ACC112 (cell line): Measurements from ENCODE around the gene ATP2A1.
"Not testable (repeated sequence)": the region's sequence is repeated elsewhere in the genome, so short reads cannot be mapped to it uniquely, and the experiment has no call there.

Experiments
- H2AFZ ChIP-seq: fragments of 200-600 bp; sonication (generic); one replicate; pipeline ENCODE4 v1.6.0; 2017; ENCODE audit warnings: antibody characterized with exemption, low read length; ENCODE audit not compliant: unreplicated experiment
- H3K27ac ChIP-seq: fragments of 200-600 bp; sonication (generic); 2 replicates; pipeline ENCODE4 v1.5.1; 2014; ENCODE audit warnings: low read depth, mild to moderate bottlenecking, antibody characterized with exemption, low read length, moderate library complexity
- H3K27me3 ChIP-seq: fragments of 200-600 bp; sonication (generic); 2 replicates; pipeline ENCODE4 v1.6.1; 2014; ENCODE audit warnings: mild to moderate bottlenecking, antibody characterized with exemption, low read length, moderate library complexity, mixed read lengths; ENCODE audit not compliant: insufficient read depth
- H3K36me3 ChIP-seq: fragments of 200-600 bp; sonication (generic); 2 replicates; pipeline ENCODE4 v1.6.1; 2016; ENCODE audit warnings: mild to moderate bottlenecking, antibody characterized with exemption, low read length, moderate library complexity, mixed read lengths; ENCODE audit not compliant: insufficient read depth
- H3K4me1 ChIP-seq: fragments of 200-600 bp; sonication (generic); one replicate; pipeline ENCODE4 v1.6.1; 2016; ENCODE audit warnings: low read length, mixed read lengths; ENCODE audit not compliant: insufficient read depth, unreplicated experiment, control insufficient read depth
- H3K4me3 ChIP-seq: fragments of 200-600 bp; sonication (generic); 2 replicates; pipeline ENCODE4 v1.5.1; 2014; ENCODE audit warnings: mild to moderate bottlenecking, low read depth, low read length
- H3K79me2 ChIP-seq: fragments of 200-600 bp; sonication (generic); one replicate; pipeline ENCODE4 v1.6.0; 2016; ENCODE audit warnings: low read length; ENCODE audit not compliant: control insufficient read depth, unreplicated experiment, insufficient read depth

The ATP2A1 gene

DNA sequence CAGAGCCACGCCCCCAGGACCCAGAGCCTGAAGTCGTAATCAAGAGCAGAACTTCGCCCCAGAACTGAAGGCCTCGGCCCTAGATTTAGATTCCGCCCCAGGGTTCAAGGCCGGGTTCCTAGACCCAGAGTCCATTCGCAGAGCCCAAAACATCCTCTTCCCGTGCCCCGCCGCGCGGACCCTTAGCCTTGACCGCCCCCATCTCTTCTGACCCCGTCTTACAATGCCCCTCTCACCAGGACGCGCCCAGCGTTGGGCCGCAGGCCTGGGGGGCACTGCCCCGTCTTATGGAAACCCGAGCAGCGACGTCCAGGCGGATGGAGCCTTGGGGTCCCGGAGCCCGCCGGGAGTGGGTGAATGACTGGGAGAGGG is 58.5 kb downstream of the ATP2A1 start:
- no peak overlapping the region for H2AFZ ChIP-seq
- no peaks in the 10 kb centered on the region for H3K27me3 ChIP-seq
- H3K4me1 ChIP-seq, result peaks cover 4% of the 10 kb centered on the region
- no peak overlapping the region for H3K27ac ChIP-seq
- H3K79me2 ChIP-seq, result no peaks in the 10 kb centered on the region
- no peaks in the 10 kb centered on the region for H3K36me3 ChIP-seq
- H3K4me3 ChIP-seq, result no peak overlapping the region

DNA sequence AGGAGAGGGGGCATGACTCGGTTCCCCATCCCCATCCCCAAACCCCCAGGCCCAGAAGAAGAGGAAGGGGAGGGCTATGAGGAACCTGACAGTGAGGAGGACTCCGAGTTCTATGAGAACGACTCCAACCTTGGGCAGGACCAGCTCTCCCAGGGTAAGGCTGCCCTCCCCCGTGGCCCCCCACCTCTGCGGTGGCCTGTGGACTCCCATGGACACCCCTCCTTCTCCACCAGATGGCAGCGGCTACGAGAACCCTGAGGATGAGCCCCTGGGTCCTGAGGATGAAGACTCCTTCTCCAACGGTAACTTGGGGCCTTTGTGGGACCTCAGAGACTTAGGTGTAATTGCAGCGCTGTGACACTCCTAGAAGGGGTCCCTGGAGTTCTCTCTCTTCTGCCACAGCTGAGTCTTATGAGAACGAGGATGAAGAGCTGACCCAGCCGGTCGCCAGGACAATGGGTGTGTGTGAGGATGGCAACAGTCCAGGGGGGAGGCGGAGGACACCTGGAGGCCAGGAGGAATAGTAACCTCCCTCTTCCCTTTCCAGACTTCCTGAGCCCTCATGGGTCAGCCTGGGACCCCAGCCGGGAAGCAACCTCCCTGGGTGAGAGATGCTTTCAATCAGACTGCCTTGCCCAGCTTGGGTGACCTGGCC is 59.1 kb downstream of the ATP2A1 start:
- Histone ChIP-seq H3K36me3 (no peaks in the 10 kb centered on the region), H3K27me3 (no peaks in the 10 kb centered on the region), H3K27ac (no peak overlapping the region), H3K79me2 (no peaks in the 10 kb centered on the region), H2AFZ (no peak overlapping the region), H3K4me1 (peaks cover 4% of the 10 kb centered on the region), H3K4me3 (no peak overlapping the region)

GRCh38 chr16:28938721-28939120 is 60.4 kb downstream of the ATP2A1 start:
- Histone ChIP-seq H3K4me1 (peaks cover 4% of the 10 kb centered on the region), H3K79me2 (no peaks in the 10 kb centered on the region), H3K27ac (no peak overlapping the region), H3K27me3 (no peaks in the 10 kb centered on the region), H2AFZ (no peak overlapping the region), H3K36me3 (no peaks in the 10 kb centered on the region), H3K4me3 (no peak overlapping the region)

DNA sequence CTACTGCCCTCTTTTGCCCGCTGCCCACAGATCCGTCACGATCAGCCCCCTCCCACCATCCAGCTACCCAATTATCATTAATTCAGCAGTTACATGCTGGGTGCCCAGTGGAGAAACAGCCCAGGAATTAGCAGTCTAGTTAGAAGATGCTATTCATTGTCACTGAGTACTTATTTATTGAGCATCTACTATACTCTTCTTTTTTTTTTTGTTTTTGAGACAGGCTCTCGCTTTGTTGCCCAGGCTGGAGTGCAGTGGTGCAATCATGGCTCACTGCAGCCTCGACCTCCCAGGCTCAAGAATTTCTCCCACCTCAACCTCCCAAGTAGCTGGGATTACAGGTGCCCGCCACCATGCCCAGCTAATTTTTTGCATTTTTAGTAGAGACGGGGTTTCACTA is 61.5 kb downstream of the ATP2A1 start:
- not testable (repeated sequence) for H3K36me3 ChIP-seq, H3K79me2 ChIP-seq, H3K4me1 ChIP-seq, H3K4me3 ChIP-seq, H3K27me3 ChIP-seq, H3K27ac ChIP-seq, H2AFZ ChIP-seq

- no peaks in the 10 kb centered on the region for H3K36me3 ChIP-seq
- H2AFZ ChIP-seq, result no peak overlapping the region
Observed at GRCh38 chr16:28943281-28943680, 65.0 kb downstream of the ATP2A1 start.

GRCh38 chr16:28946681-28947080 is 68.4 kb downstream of the ATP2A1 start:
- H3K27ac ChIP-seq, result no peak overlapping the region
- no peaks in the 10 kb centered on the region for H3K36me3 ChIP-seq
- peaks cover 10% of the 10 kb centered on the region for H3K4me1 ChIP-seq
- no peak overlapping the region for H3K4me3 ChIP-seq
- H3K27me3 ChIP-seq, result no peaks in the 10 kb centered on the region
- peaks cover 8% of the 10 kb centered on the region for H3K79me2 ChIP-seq
- no peak overlapping the region for H2AFZ ChIP-seq

More at GRCh38 chr16:28943281-28943680, 65.0 kb downstream of the ATP2A1 start:
- Histone ChIP-seq H3K27ac (no peak overlapping the region), H3K27me3 (no peaks in the 10 kb centered on the region), H3K4me1 (peaks cover 10% of the 10 kb centered on the region), H3K4me3 (no peak overlapping the region), H3K79me2 (no peaks in the 10 kb centered on the region)

DNA sequence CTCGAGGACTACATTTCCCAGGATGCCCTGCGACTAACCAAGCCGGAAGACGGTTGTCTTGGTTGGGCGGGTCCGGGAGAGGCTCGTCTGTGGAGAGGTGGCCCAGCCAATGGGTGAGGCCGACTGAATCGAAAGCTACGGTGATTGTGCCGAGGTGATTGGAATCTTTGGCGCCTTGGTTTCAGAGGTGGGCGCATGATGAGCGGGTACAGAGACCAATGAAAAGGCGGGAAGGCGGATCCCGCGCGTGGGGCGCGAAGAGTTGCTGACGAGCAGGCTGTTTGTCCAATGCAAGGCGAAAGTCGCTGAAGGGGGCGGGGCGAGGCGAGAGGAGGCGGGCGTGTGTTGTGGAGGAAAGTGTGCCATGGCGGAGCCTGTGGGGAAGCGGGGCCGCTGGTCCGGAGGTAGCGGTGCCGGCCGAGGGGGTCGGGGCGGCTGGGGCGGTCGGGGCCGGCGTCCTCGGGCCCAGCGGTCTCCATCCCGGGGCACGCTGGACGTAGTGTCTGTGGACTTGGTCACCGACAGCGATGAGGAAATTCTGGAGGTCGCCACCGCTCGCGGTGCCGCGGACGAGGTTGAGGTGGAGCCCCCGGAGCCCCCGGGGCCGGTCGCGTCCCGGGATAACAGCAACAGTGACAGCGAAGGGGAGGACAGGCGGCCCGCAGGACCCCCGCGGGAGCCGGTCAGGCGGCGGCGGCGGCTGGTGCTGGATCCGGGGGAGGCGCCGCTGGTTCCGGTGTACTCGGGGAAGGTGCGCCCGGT is 72.5 kb downstream of the ATP2A1 start, which contains the start of gene NFATC2IP:
TSS of gene NFATC2IP (plus strand) at position 290 of the 762 bp plus-strand sequence. CDS start at position 365, 75 bp downstream.
- Histone ChIP-seq H2AFZ (peak within 1 kb of the TSS; percentile 70), H3K4me1 (peaks cover 14% of the 10 kb centered on the region)

GRCh38 chr16:28951410-28951943 is 73.2 kb downstream of the ATP2A1 start:
- peak overlapping the region; percentile 58 for H2AFZ ChIP-seq

More for the DNA sequence above, 72.5 kb downstream of the ATP2A1 start, which contains the start of gene NFATC2IP:
- H3K27ac ChIP-seq, result peak within 1 kb of the TSS; percentile 12; the same call in 1 of the 2 replicates
- H3K36me3 ChIP-seq, result 0 out of 2 replicates have a peak, but pooled peaks cover 4% of the 10 kb centered on the region
- peak within 1 kb of the TSS; percentile 77 for H3K4me3 ChIP-seq
- no peaks in the 10 kb centered on the region for H3K27me3 ChIP-seq
- peaks cover 27% of the 10 kb centered on the region for H3K79me2 ChIP-seq

More at GRCh38 chr16:28951410-28951943, 73.2 kb downstream of the ATP2A1 start:
- H3K4me1 ChIP-seq, result peaks cover 14% of the 10 kb centered on the region
- no peaks in the 10 kb centered on the region for H3K27me3 ChIP-seq
- H3K27ac ChIP-seq, result no peak overlapping the region
- H3K36me3 ChIP-seq, result 0 out of 2 replicates have a peak, but pooled peaks cover 4% of the 10 kb centered on the region
- H3K79me2 ChIP-seq, result peaks cover 27% of the 10 kb centered on the region
- H3K4me3 ChIP-seq, result peak overlapping the region; percentile 77
